HG03442 (cell line): ENCODE data around the gene PRDX5.

Source experiments
- ATAC-seq: cut with Tn5 transposase; IDR thresholded peaks from one replicate; pipeline ENCODE4 v1.9.1; 2021; ENCODE audit warnings: mild to moderate bottlenecking, moderate library complexity; ENCODE audit not compliant: unreplicated experiment

The PRDX5 gene

DNA sequence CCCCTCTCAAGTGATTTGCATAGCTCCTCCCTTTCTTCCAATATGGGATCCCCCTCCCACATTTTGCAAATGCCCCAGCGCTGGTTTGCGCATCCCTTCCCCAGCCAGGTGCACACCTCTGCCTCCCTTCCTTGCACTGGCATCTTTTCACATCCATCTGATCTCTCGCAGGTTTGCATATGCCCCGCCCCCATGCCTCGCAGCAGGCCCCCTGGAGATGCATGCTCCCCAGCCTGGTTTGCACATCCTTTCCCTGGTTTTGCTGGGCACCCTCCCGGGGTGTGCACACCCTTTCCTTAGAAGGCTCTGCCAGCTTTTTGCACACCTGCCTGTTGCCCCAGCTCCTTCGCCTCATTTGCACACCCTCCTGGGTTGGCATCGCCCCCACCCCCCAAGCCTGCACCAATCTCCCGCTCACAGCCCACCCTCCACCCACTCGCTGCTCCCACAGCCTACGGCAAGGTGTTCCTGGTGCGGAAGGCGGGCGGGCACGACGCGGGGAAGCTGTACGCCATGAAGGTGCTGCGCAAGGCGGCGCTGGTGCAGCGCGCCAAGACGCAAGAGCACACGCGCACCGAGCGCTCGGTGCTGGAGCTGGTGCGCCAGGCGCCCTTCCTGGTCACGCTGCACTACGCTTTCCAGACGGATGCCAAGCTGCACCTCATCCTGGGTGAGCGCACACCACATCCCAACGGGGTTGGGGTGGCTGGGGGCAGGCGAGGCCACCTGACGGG lies 42.0 kb downstream of the PRDX5 start:
- no peak for ATAC-seq

GRCh38 chr11:64360448-64360921 lies 42.6 kb downstream of the PRDX5 start:
- no peak for ATAC-seq

DNA sequence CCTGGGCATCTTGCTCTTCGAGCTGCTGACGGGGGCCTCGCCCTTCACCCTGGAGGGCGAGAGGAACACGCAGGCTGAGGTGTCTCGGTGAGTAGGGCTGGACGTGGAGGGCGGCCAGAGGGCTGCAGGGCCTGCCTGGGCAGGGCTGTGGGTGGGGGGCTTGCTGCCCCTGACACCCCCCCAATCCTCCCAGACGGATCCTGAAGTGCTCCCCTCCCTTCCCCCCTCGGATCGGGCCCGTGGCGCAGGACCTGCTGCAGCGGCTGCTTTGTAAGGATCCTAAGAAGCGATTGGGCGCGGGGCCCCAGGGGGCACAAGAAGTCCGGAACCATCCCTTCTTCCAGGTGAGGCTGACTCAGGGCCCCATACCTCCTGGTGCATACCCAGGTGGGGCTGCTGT lies 43.7 kb downstream of the PRDX5 start:
- ATAC-seq = no peak

DNA sequence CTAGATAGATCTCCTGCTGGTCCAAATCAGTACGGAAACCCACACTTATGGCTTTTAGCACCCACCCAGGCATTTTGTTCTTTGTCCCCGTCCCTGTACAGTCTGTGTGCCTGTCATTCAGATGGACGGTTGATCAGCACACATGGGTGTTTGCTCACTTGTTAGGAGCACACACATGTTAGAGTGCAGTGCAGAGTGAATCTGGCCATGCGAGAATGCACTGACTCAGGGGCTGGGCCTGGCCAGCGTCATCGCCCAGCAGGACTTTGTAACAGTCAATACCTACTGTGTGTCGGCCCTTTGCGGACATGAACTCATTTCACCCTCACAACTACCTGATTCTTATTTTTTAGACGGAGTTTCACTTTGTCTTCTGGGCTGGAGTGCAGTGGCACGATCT lies 44.4 kb downstream of the PRDX5 start:
- ATAC-seq = no peak

- ATAC-seq = no peak
These were observed 46.5 kb downstream of the PRDX5 start for GRCh38 chr11:64364435-64364834.

- ATAC-seq = no peak
These were observed 47.0 kb downstream of the PRDX5 start for GRCh38 chr11:64364911-64365310.

- no peak for ATAC-seq
These were observed 48.8 kb downstream of the PRDX5 start for GRCh38 chr11:64366751-64367150.

- ATAC-seq = no peak
These were observed 50.2 kb downstream of the PRDX5 start for GRCh38 chr11:64367931-64368672.

GRCh38 chr11:64368673-64369074 lies 50.8 kb downstream of the PRDX5 start:
- no peak for ATAC-seq

DNA sequence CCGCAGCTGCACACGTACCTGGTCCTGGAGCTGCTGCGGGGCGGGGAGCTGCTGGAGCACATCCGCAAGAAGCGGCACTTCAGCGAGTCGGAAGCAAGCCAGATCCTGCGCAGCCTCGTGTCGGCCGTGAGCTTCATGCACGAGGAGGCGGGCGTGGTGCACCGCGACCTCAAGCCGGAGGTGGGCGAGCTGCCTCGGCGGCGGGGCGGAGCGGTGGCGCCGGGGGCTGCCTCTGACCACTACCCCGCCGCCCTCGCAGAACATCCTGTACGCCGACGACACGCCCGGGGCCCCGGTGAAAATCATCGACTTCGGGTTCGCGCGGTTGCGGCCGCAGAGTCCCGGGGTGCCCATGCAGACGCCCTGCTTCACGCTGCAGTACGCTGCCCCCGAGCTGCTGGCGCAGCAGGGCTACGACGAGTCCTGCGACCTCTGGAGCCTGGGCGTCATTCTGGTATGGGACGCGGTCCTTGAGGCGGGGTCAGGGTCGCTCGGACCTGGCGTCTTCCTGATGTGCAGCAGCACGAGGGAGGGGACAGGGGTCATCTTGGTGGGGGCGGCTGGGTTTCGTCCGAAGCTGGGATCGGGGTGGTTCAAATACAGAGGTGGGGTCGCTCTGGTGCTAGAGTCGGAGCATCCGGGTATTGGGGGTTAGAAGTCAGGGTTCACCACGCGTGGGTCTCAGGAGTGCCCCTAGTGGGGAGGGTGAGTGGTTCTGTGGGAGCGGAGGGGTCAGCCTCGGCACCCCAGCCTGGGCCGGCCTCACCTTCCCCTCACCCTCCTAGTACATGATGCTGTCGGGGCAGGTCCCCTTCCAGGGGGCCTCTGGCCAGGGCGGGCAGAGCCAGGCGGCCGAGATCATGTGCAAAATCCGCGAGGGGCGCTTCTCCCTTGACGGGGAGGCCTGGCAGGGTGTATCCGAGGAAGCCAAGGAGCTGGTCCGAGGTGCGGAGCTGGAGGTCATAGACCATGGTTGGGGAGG lies 51.8 kb downstream of the PRDX5 start:
- no peak for ATAC-seq

DNA sequence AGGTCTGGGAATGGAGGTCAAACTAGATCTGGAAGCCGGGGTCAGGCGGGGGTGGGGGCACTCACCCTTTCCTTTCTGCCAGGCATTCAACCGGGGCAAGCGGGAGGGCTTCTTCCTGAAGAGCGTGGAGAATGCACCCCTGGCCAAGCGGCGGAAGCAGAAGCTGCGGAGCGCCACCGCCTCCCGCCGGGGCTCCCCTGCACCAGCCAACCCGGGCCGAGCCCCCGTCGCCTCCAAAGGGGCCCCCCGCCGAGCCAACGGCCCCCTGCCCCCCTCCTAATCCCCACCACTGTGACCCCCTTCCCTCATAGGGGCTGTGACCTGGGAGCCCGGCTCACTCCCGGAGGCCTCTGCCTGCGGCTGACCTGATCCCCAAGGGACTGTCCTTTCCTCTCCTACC lies 53.3 kb downstream of the PRDX5 start:
- ATAC-seq = no peak
